DOHH2 (cell line): ENCODE measurements around the gene HACD2.

ENCODE experiments used
- H3F3A ChIP-seq: fragments of 200-600 bp; sonication (generic), shearing (Covaris generic); 2 replicates; pipeline ENCODE4 v1.6.0; 2016; ENCODE audit warnings: antibody characterized with exemption, mild to moderate bottlenecking; ENCODE audit not compliant: control insufficient read depth, insufficient read depth
- H3K27ac ChIP-seq: fragments of 200-600 bp; sonication (generic); 2 replicates; pipeline ENCODE4 v1.5.1; 2014; ENCODE audit warnings: low read depth, mild to moderate bottlenecking, low read length, moderate library complexity
- H3K27me3 ChIP-seq: fragments of 200-600 bp; sonication (generic); 2 replicates; pipeline ENCODE4 v1.6.1; 2014; ENCODE audit warnings: mild to moderate bottlenecking, low read length, mixed read lengths; ENCODE audit not compliant: control insufficient read depth
- H3K36me3 ChIP-seq: fragments of 200-600 bp; sonication (generic); 2 replicates; pipeline ENCODE4 v1.6.1; 2014; ENCODE audit warnings: mild to moderate bottlenecking, low read length, moderate library complexity, mixed read lengths; ENCODE audit not compliant: control insufficient read depth
- H3K4me1 ChIP-seq: fragments of 200-600 bp; sonication (generic); 2 replicates; pipeline ENCODE4 v1.6.1; 2014; ENCODE audit warnings: mild to moderate bottlenecking, low read length, mixed read lengths; ENCODE audit not compliant: control insufficient read depth
- H3K4me2 ChIP-seq: fragments of 200-600 bp; sonication (generic); 2 replicates; pipeline ENCODE4 v1.6.0; 2014; ENCODE audit warnings: mild to moderate bottlenecking, low read length, moderate library complexity
- H3K4me3 ChIP-seq: fragments of 200-600 bp; sonication (generic); 2 replicates; pipeline ENCODE4 v1.5.1; 2014; ENCODE audit warnings: mild to moderate bottlenecking, low read length, mixed read lengths
- H3K79me2 ChIP-seq: fragments of 200-600 bp; sonication (generic); 2 replicates; pipeline ENCODE4 v1.6.1; 2014; ENCODE audit warnings: mild to moderate bottlenecking, low read length, mixed read lengths; ENCODE audit not compliant: control insufficient read depth
- H3K9me2 ChIP-seq: fragments of 200-600 bp; sonication (generic); replicated peaks from 2 replicates; pipeline ENCODE4 v1.6.1; 2014; ENCODE audit warnings: mild to moderate bottlenecking, low read length, mixed read lengths; ENCODE audit not compliant: control insufficient read depth
- H3K9me3 ChIP-seq: fragments of 200-600 bp; sonication (generic); 2 replicates; pipeline ENCODE4 v1.6.1; 2014; ENCODE audit warnings: antibody characterized with exemption, low read length, mixed read lengths; ENCODE audit not compliant: control insufficient read depth, insufficient read depth
- H4K20me1 ChIP-seq: fragments of 200-600 bp; sonication (generic); 2 replicates; pipeline ENCODE4 v1.6.0; 2014; ENCODE audit warnings: low read depth, mild to moderate bottlenecking, antibody characterized with exemption, low read length, moderate library complexity; ENCODE audit not compliant: control insufficient read depth, insufficient read depth
- CTCF ChIP-seq: fragments of 200-600 bp; sonication (generic); IDR thresholded peaks from one replicate; pipeline ENCODE4 v1.5.1; 2014; ENCODE audit warnings: antibody characterized with exemption, mild to moderate bottlenecking, low read depth, low read length; ENCODE audit not compliant: poor library complexity, severe bottlenecking
- EZH2phosphoT487 ChIP-seq: fragments of 200-600 bp; sonication (generic); IDR thresholded peaks from 2 replicates; pipeline ENCODE4 v1.6.1; 2017; ENCODE audit warnings: borderline replicate concordance, mild to moderate bottlenecking, antibody characterized with exemption, low read length, moderate library complexity, mixed read lengths

The HACD2 gene

GRCh38 chr3:123480428-123480827, 104.4 kb downstream of the HACD2 start:
- Histone ChIP-seq H3K4me3 (no peak overlapping the region), H3K27me3 (peaks cover 3% of the 10 kb centered on the region; the same call in 1 of the 2 replicates), H3K36me3 (no peaks in the 10 kb centered on the region), H3K4me1 (no peaks in the 10 kb centered on the region), H3K27ac (no peak overlapping the region), H3K9me2 (no peaks in the 10 kb centered on the region), H4K20me1 (0 out of 2 replicates have a peak, but pooled peaks cover 4% of the 10 kb centered on the region), H3K9me3 (no peaks in the 10 kb centered on the region), H3F3A (no peaks in the 10 kb centered on the region), H3K79me2 (no peaks in the 10 kb centered on the region), H3K4me2 (no peak overlapping the region)
- TF ChIP-seq EZH2phosphoT487 (no peak), CTCF (no peak)

- H3K79me2 ChIP-seq = no peaks in the 10 kb centered on the region
- no peak overlapping the region for H3K4me3 ChIP-seq
- 0 out of 2 replicates have a peak, but pooled peaks cover 4% of the 10 kb centered on the region for H4K20me1 ChIP-seq
- H3K4me1 ChIP-seq = no peaks in the 10 kb centered on the region
- no peaks in the 10 kb centered on the region for H3K9me3 ChIP-seq
- H3F3A ChIP-seq = no peaks in the 10 kb centered on the region
- H3K36me3 ChIP-seq = no peaks in the 10 kb centered on the region
- TF ChIP-seq EZH2phosphoT487 = no peak
- TF ChIP-seq CTCF = no peak
- peaks cover 6% of the 10 kb centered on the region; the same call in 1 of the 2 replicates for H3K27me3 ChIP-seq
- H3K9me2 ChIP-seq = no peaks in the 10 kb centered on the region
- H3K27ac ChIP-seq = no peak overlapping the region
- H3K4me2 ChIP-seq = no peak overlapping the region
These were observed 105.0 kb downstream of the HACD2 start for GRCh38 chr3:123479891-123480290.

DNA sequence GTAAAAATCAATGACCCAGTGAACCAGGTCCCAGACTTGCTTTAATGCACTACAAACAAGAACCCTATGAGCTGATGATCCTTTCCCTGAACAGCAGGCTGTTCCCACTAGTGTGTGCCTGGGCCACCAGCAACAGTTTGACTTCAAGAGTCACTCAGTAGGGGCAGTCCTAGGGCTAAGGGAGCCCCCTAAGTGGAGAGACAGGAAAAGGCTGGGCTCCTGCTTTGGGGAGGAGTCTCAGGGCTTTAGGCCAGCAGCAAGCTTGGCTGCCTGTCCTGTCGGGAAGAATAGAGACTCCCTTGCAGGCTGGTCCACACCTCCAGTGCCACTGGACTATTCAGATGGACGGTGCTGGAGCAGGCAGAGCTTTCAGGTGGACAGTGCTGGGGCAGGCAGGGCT, 106.5 kb downstream of the HACD2 start:
- Histone ChIP-seq H4K20me1 (0 out of 2 replicates have a peak, but pooled peaks cover 4% of the 10 kb centered on the region), H3F3A (no peaks in the 10 kb centered on the region), H3K79me2 (no peaks in the 10 kb centered on the region), H3K27ac (no peak overlapping the region), H3K4me3 (no peak overlapping the region), H3K27me3 (peaks cover 6% of the 10 kb centered on the region; the same call in 1 of the 2 replicates), H3K4me1 (no peaks in the 10 kb centered on the region), H3K9me2 (no peaks in the 10 kb centered on the region), H3K36me3 (no peaks in the 10 kb centered on the region), H3K4me2 (no peak overlapping the region), H3K9me3 (no peaks in the 10 kb centered on the region)
- TF ChIP-seq CTCF = no peak
- no peak for TF ChIP-seq EZH2phosphoT487
